GM19238 (cell line): ENCODE measurements around the gene RANBP17.

Source experiments
- DNase-seq: peaks from one replicate; pipeline ENCODE4 v3.0.0; 2011; ENCODE audit warnings: low spot score; ENCODE audit not compliant: insufficient read length

RANBP17 gene

DNA sequence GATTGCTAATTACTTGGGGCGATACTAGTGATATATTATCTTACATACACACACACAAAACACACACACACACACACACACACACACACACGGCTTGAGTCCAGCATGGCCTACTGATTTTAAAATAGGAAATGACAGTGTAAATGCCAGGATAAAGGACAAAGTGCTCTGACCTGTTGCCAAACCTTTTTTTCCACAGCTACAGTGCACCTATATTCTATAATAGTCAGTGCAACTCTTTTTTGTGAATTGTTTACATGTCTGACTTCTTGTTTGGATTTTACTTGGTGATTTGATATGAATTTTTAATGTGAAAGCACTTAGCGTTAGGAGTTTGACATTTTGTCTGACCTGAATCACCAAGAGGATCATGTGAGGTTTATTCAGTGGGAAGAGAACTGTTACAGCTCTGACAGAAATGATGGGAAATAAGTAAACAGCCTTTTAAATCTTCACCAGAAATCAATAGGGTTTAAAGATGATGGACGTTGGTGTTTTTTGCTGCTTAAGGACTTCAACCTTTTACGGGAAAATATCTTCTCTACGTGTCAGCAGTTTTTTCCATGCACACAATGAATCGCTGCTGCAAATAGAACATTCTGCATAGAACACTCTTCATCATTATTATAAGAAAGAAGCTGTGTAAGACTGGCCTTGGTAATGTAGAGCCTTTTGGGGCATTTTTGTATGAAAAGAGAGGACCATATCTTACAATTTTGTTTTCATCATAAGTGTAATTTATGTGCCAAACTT is 218.5 kb downstream of the RANBP17 start:
- no peak for DNase-seq

DNA sequence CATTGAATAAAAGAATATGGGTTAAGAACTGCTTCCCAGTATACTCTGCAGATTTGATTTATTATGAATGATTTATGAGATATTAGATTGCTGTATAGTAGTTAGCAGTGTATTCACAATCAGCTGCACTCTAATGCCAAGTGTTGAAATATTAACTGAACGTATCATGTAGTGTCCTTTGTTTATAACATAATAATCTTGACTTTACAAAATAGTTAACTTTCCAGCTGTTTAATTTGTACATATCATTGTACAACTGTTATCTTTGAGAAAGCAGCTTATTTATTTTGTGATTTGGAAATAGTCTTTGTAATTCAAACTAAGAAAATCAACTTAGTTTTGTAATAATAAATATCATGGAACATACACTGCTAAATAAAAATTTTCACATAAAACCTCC is 219.5 kb downstream of the RANBP17 start:
- DNase-seq: no peak

DNA sequence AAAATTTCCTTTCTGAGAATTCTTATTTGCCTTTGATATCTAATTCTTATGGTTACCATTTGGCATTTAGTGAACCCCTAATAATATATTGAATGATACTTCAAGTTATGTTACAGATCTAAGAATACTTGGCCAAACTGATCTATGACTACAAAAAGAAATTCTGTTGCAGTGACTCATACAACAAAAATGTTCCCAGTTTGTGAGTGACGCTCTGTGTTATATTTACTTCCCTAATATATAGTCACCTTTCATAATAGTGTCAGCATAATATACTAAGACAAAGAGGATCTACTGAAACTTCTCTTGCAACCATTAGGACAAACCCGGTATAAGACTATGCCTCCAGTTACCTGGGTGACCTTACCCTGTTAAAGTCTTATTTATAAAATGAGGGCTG is 230.4 kb downstream of the RANBP17 start:
- DNase-seq: no peak

DNA sequence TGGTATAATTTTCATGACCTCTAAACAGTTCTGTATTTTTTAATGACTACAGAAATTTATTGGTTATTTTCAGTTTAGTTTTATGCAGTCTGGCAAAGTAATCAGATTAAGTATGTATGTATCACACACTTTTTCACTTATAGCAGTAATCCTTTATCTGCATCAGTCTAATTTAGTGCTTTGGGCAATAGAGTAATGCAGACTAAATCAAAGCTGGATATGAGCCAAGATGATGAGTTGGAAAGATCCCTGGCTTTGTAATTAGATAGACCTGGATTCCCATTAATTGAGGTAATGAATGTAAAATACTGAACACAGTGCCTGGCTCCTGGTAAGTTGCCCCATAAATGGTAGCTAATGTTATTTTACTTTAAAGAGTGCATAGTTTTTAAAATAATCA is 231.8 kb downstream of the RANBP17 start:
- DNase-seq: no peak

DNA sequence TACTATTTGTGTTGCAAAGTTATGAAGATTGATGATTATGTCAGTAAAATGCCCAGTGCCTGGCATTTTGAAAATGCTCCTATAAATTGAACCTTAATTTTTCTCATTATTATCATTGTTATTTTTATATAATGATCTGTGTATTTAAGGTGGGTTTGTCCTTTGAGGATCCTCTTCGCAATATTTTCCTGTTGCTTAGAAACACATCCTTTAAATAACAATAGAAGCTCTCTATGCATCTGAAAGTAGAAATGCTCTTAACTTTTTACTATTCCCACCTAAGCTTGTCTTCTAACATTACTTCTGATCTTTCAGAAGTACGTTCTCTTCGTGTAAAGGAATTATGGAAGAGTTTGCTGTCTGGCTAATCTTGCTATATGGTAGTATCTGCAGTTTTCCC is 232.5 kb downstream of the RANBP17 start:
- DNase-seq: no peak

DNA sequence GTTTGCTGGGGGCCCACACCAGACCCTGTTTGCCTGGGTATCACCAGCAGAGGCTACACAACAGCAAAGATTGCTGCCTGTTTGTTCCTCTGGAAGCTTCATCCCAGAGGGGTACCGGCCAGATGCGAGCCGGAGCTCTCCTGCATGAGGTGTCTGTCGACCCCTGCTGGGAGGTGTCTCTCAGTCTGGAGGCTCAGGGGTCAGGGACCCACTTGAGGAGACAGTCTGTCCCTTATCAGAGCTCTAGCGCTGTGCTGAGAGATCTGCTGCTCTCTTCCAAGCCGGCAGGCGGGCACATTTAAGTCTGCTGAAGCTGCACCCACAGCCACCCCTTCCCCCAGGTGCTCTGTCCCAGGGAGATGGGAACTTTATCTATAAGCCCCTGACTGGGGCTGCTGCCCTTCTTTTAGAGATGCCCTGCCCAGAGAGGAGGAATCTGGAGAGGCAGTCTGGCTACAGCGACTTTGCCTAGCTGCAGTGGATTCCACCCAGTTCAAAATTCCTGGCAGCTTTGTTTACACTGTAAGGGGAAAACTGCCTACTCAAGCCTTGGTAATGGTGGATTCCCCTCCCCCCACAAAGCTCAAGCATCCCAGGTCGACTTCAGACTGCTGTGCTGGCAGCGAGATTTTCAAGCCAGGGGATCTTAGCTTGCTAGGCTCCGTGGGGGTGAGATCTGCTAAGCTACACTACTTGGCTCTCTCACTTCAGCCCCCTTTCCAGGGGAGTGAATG is 241.2 kb downstream of the RANBP17 start:
- DNase-seq: no peak

DNA sequence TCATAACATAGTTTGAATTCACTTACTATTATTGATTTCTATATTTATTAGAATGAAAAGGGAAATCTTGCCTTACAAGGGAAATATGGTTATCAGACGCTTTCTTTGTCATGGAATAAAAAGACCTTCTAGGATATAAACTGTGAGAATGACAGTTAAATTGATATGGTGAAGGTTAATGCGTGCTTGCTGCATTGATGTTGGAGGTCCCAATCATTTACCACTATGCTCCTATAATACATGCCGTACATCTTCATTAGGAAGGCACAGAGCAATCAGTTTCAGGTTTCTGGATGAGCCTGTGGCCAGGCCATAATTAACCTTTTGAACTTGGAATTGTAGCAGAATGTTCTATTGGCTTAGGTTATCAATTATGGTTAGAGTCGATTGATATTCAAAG is 245.9 kb downstream of the RANBP17 start:
- DNase-seq: no peak

DNA sequence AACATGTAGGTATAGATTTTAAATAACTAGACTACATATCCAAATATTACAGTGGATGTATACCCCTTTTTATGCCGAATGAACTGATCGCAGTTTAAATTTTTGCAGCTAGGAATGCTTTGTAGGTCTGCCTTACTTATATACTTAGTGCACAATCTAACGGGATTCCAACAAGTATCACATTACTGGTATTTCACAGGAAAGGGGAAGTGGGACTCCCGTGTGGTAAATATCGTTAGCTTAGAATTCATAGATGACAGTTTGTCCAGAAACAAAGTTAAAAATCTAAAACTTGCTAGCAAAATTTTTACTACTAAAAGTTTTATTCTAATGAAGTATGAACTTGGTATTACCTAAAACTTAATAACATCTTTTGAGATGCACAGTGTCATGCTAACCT is 253.7 kb downstream of the RANBP17 start:
- no peak for DNase-seq

DNA sequence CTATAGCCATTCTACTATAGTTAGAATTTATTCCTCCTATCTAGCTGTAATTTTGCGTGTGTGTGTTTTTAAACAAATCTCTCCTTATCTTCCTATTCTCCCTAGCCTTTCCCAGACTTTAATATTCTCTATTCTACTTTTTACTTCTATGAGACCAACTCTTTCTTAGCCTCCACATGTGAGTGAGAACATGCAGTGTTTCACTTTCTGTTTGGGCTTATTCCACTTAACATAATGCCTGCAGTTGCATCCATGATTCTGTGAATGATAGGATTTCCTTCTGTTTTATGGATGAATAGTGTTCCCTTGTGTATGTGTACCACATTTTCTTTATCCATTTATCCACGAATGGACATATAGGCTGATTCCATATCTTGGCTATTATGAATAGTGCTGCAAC is 254.9 kb downstream of the RANBP17 start:
- DNase-seq: no peak

DNA sequence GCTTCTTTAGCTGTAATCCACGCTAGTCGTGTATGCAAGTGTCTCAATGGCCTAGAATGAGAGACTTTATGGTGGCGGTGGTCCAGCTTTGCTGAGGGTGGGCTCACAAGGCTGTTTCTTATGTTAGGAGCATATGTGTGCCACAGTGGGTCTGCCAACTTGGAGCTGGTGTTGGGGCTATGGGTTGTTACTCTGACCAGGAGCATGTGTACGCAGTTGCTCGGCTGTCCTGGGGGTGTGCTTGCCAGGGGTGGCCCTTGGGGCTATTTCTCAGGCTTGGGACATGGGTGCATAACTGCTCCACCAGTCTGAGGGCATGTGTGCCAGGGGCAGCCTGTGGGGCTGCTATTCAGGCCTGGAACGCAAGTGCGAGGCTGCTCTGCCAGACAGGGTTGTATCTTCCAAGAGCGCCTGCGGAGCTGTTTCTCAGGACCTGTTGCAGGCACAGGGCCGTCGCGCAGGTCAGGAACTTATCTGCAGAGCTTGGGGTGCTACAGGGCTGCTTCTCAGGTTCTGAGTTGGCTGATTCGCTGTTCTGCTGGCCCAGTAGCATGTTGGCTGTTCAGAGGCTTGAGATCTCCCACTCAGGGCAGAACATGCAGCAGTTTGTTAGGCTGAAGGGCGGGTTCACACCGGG is 259.3 kb downstream of the RANBP17 start:
- DNase-seq: no peak

DNA sequence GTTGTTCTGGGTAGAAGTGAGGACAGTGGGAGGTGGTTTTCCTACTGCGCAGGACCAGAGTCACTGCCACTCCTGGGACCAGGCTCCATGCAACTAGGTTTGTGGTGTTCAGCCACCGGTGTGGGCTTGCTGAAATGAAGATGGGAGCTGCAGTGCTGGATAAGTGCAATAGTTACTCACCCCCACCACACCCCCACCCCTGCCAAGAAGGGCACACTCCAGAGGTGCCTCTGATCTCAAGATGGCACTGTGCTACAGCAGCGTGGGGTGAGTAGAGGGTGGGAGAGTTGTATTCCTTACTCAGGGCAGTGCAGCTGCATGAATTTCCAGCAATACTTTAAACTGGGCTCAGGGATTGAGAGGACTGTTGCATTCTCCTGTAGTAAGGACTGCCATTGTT is 259.8 kb downstream of the RANBP17 start:
- DNase-seq: no peak

DNA sequence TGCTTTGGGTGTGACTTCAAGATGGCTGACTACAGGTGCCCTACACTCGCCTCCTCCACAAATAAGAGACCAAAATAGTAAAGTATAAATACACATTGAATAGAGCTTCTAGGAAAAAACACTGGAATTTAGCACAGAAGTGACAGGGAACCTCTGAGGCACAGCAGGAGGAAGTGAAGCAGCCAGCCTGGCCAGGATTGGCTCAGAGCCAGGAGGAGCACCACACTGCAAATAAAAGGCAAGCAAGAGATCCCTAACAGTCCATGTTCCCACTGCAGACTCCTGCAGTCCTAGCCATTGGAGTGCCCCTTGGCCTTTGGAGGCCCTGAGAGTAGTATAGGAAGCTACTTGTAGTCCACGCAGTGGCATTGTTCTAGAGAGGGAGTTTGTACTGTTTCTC is 260.6 kb downstream of the RANBP17 start:
- DNase-seq: no peak

DNA sequence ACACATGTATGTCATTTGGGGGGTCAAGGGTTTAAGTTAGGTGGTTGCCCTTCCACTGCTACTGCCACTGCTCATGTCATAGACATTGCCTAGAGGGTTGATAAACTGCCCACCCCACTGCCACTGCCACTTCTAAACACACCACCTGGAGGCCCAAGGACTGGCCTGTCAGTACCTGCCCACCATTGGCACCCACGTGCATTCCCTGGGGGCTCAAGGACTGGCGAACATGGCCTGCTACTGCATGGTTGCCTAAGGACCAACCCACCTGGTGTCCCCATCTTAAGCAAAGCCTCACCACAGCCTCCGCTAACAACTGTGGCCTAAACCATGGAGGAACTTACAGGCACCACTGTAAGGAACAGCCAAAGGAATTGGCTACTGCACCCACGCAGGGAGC is 261.6 kb downstream of the RANBP17 start:
- no peak for DNase-seq

DNA sequence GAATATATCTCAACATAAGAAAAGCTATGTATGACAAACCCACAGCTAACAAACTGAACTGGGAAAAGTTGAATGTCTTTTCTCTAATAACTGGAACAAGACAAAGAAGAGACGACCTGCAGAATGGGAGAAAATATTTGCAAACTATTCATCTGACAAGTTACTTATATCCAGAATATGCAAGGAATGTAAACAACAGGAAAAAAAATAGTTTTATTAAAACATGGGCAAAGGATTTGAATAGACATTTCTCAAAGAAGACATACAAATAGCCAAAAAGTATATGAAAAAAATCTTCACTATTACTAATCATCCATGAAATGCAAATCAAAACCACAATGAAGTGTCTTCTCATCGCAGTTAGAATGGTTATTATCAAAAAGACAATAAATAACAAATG is 265.5 kb downstream of the RANBP17 start:
- no peak for DNase-seq

DNA sequence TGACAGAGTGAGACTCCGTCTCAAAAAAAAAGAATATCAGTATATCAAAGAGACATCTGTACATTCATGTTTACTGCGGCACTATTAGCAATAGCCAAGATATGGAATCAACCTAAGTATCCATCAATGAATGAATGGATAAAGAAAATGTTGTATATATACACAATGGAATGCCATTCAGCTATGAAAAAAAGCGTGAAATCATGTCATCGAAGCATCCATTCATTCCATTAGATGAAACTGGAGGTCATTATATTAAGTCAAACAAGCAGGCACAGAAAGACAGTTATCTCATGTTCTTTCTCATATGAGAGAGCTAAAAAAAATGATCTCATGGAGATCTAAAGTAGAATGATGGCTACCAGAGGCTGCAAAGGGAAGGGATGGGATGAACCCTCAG is 266.3 kb downstream of the RANBP17 start:
- no peak for DNase-seq

DNA sequence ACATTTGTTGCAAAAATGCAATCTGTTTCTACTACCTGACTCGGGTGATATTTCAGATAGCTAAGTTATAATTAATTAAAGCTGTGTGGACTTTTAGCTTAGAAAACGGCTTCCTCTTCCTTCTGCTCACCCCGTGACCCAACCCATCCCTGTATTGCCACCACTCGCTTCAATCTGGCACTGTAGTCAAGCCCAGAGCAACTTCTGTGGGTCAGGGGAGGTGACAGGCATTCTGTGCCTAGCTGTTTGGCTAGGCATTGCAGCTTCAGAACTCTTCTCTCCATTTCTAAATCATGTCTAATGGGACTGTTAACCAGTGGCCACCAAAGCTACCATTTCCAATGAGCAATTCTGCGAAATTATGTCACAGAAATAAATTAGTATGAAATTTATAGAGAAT is 267.5 kb downstream of the RANBP17 start:
- no peak for DNase-seq

DNA sequence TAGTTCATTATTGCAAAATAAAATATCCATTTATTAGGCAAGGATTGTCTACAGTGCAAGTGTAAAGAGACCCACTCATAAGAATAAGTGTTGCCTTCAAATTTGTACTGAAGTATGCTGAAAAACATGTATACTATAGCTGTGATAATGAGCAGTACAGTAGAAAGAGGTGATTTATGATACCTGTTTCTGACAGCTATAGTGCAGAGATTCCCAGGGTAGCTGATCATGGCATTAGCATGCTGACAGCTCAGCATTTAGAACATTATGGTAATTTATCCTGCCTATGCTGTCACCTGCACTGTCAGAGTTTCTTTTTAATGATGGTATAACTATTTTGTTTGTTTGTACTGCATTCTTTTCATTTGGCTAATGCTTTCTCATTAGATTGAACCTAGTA is 269.7 kb downstream of the RANBP17 start:
- DNase-seq: no peak

DNA sequence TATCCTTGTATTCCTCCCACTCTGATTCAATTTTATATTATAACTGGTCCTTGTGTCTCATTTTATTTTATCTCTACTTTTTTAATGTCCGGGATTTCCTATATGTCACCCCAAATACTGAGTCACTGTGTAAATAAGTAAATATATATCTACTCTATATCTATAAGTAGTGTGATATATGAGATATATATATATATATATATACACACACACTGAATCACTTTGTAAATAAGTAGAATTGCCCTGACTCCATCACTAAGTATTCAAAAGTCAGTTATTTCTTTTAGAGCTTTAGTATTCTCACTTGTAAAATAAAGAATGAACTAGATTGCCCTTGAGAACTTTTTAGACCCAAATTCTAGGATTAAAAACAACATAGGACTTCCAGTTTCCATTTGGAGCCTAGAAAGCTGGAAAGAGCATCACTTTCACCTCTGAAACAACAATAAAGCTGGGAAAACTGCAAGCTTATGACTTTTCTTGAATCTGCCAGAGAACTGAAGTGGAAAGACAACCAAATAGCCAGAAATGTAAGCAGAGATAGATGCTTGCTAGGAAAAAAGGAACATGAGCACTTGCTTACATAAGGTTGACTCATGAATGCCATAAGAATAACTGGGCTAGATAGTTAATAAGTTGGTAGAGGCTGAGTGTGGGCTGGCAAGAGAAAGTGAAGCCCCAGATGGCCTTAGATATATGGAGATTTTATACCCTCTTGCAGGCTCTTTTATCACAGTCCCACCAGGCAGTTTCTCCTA is 276.1 kb downstream of the RANBP17 start:
- no peak for DNase-seq

DNA sequence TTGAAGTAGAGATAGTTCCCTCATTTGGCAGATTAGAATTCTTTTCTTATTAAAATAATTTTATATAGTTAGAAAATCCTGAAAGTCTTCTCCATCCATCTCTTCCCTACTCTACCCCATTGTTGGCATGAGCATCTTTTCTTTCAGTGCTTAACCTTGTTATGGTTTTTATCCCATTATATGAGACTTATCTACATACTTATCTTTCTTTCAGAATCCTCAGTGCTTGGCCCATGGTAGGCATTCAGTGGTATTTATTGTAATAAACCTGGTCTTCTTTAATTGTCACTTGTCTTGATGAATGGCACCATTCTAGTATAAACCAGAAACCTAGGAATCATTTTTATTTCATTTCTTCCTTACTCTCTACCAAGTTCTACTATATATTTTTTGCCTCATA is 277.4 kb downstream of the RANBP17 start:
- DNase-seq: no peak

DNA sequence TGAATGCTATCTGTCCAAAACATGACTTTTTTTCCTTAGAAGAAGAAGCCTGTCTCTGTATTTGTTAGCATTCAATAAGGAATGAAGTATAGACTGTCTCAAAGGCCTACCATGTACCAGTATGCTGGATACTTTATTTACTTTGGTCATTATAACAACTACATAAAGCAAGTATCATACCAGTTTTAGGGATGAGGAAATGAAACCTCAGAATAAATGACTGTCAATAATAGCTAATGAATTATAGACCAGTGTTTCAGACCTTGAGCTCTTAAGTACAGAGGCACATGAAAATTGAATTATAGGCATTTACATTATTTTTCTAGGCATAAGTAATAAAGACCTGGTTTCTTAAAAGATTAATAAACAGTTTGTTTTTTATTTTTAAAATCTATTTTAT is 280.8 kb downstream of the RANBP17 start:
- DNase-seq: no peak

DNA sequence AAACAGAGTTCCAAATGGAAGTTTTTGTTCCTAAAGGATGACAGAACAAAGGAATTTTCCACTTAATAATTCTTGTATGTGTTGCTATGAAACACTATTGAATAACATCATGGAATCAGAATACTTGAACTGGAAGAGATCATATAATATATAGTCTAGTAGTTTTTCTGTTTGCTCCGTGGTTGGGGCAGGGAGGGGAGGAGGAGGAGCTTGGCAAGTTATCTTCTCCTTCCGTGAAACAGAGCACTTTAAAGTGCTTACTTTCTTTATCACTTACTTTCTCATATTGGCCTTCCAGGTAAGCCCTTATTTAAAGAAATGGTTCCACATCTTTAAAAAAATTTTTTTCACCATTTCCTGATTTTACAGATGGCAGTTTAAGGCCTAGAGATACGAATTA is 281.4 kb downstream of the RANBP17 start:
- DNase-seq: no peak

DNA sequence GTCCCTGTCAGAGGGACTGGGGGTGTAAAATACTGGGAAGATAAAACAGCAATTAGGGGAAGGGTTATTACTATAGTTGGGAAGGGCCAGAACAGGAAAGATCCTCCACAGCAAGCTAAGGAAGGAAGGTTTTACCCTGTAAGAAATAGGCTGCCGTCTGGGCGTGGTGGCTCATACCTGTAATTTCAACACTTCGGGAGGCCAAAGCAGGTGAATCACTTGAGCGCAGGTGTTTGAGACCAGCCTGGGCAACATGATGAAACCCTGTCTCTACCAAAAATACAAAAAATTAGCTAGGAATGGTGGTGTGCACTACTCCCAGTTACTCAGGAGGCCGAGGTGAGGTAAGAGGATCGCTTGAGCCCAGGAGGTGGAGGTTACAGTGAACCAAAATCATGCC is 282.1 kb downstream of the RANBP17 start:
- DNase-seq: no peak
